Fibroblast of skin of scalp (primary cell): ENCODE results near the gene PRMT2.
"Not testable (repeated sequence)": the region's sequence is repeated elsewhere in the genome, so short reads cannot be mapped to it uniquely, and the experiment has no call there.

Experiments
- DNase-seq: peaks from one replicate; pipeline ENCODE4 v3.0.0-alpha.2; 2013

The PRMT2 gene

GRCh38 chr21:46674430-46675007 is 39.0 kb downstream of the PRMT2 start:
- no peak for DNase-seq

- DNase-seq: peak; percentile 58
Observed at GRCh38 chr21:46675595-46676280, 40.3 kb downstream of the PRMT2 start.

GRCh38 chr21:46676542-46676941 is 41.1 kb downstream of the PRMT2 start:
- not testable (repeated sequence) for DNase-seq

GRCh38 chr21:46681593-46681992 is 46.1 kb downstream of the PRMT2 start:
- not testable (repeated sequence) for DNase-seq

GRCh38 chr21:46698652-46699051 is 63.2 kb downstream of the PRMT2 start:
- not testable (repeated sequence) for DNase-seq

GRCh38 chr21:46699104-46699503 is 63.6 kb downstream of the PRMT2 start:
- DNase-seq: not testable (repeated sequence)
